Measurements from ENCODE around the gene ATP6V1E1. TPM values are rescaled to one million over a fixed set of nuclear protein-coding genes. Genes with fewer than 3 reads are reported as not detected.

The ATP6V1E1 gene
- total RNA-seq, 1 experiment from 2014 or later: 88.1 TPM

- ChIA-PET CTCF (interaction anchor here (0.8 to 2.0 kb wide), 21 partner anchors 10 to 443 kb away, joined by 3 to 11 read pairs (median 5); no protein-coding TSS in a partner anchor), POLR2A (interaction anchor here (0.5 kb wide), 1 partner anchor 130 kb away, joined by 4 read pairs; no protein-coding TSS in a partner anchor)
- H3K9me3 Mint-ChIP-seq: peaks cover 17% of the 10 kb centered on the region
- TF ChIP-seq KAT7 (CRISPR knock-in tag; IDR thresholded peaks at IDR 0.05; ENCODE audit: borderline replicate concordance) (no peak), ZBTB21 (CRISPR knock-in tag; IDR thresholded peaks at IDR 0.05; ENCODE audit: borderline replicate concordance) (no peak), TEAD1 (CRISPR knock-in tag; IDR thresholded peaks at IDR 0.05) (no peak), ZSCAN18 (CRISPR knock-in tag; IDR thresholded peaks at IDR 0.05) (no peak), MXD4 (CRISPR knock-in tag; IDR thresholded peaks at IDR 0.05; ENCODE audit: borderline replicate concordance) (no peak)
- TF ChIP-seq, protein P1, sequence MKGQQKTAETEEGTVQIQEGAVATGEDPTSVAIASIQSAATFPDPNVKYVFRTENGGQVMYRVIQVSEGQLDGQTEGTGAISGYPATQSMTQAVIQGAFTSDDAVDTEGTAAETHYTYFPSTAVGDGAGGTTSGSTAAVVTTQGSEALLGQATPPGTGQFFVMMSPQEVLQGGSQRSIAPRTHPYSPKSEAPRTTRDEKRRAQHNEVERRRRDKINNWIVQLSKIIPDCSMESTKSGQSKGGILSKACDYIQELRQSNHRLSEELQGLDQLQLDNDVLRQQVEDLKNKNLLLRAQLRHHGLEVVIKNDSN (CRISPR knock-in tag; IDR thresholded peaks at IDR 0.05): no peak
- DNase-seq (ENCODE audit: low spot score): no peak
- no peak overlapping the region; the same call in 1 of the 2 replicates for H3K27ac Mint-ChIP-seq
- H3K36me3 Mint-ChIP-seq: peaks cover 56% of the 10 kb centered on the region
- ATAC-seq: no peak
- no peak overlapping the region for H3K4me3 Mint-ChIP-seq
- H3K4me1 Mint-ChIP-seq: peaks cover 20% of the 10 kb centered on the region
- no peaks in the 10 kb centered on the region for H3K27me3 Mint-ChIP-seq (ENCODE audit: low read depth)
Observed at GRCh38 chr22:17559188-17559587, 69.4 kb downstream of the ATP6V1E1 start.

DNA sequence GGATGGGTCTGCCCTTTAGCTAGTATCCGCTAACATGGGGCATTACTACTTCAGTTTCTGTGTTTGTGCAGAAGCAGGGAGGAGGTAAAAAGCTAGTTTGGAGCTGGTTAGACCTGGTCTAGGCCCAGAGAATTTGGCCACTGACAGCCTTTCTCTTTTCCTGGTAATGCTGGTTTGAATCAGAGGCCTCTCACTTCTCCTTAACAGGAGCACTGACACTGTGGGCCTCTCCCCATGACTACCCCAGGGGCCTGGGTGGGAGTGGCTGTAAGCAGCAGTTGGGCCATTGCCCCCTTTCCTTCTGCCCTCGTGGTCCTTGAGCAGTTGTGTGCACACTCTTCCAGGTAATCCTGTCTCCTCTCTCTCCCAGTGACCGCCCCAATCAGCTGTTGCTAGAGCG is 73.7 kb downstream of the ATP6V1E1 start:
- TF ChIP-seq ERG (CRISPR knock-in tag; IDR thresholded peaks at IDR 0.05) (no peak), CTCF (IDR thresholded peaks at IDR 0.05) (no peak)
- TF ChIP-seq, protein P2, sequence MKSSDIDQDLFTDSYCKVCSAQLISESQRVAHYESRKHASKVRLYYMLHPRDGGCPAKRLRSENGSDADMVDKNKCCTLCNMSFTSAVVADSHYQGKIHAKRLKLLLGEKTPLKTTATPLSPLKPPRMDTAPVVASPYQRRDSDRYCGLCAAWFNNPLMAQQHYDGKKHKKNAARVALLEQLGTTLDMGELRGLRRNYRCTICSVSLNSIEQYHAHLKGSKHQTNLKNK (CRISPR knock-in tag; IDR thresholded peaks at IDR 0.05): no peak
- H3K36me3 Mint-ChIP-seq: peaks cover 85% of the 10 kb centered on the region
- no peak overlapping the region for H3K4me3 Mint-ChIP-seq
- no peak for DNase-seq (ENCODE audit: low spot score)
- ChIA-PET POLR2A (no interaction called here), CTCF (no interaction called here)
- ATAC-seq: no peak
- peaks cover 10% of the 10 kb centered on the region for H3K9me3 Mint-ChIP-seq
- no peak overlapping the region for H3K27ac Mint-ChIP-seq
- H3K4me1 Mint-ChIP-seq: no peaks in the 10 kb centered on the region
- no peaks in the 10 kb centered on the region for H3K27me3 Mint-ChIP-seq (ENCODE audit: low read depth)

GRCh38 chr22:17552737-17553136 is 75.8 kb downstream of the ATP6V1E1 start:
- Mint-ChIP-seq H3K27me3 (ENCODE audit: low read depth) (no peaks in the 10 kb centered on the region), H3K36me3 (peaks cover 85% of the 10 kb centered on the region), H3K4me1 (no peaks in the 10 kb centered on the region), H3K4me3 (no peak overlapping the region), H3K27ac (no peak overlapping the region), H3K9me3 (no peaks in the 10 kb centered on the region)
- DNase-seq (ENCODE audit: low spot score) (no peak), ATAC-seq (no peak)
- ChIA-PET CTCF (interaction anchor here (0.6 kb wide), 1 partner anchor 51 kb away, joined by 3 read pairs; no protein-coding TSS in a partner anchor), POLR2A (interaction anchor here (0.6 kb wide), 1 partner anchor 370 kb away, joined by 5 read pairs; no protein-coding TSS in a partner anchor)
- no peak for TF ChIP-seq STAT6 (CRISPR knock-in tag; conservative IDR thresholded peaks at IDR 0.05; ENCODE audit: low read depth)
- TF ChIP-seq NR2C2 (CRISPR knock-in tag; IDR thresholded peaks at IDR 0.05): no peak
- TF ChIP-seq ESRRA (CRISPR knock-in tag; IDR thresholded peaks at IDR 0.05; ENCODE audit: borderline replicate concordance): no peak
- no peak for TF ChIP-seq ZNF671 (CRISPR knock-in tag; IDR thresholded peaks at IDR 0.05)
- TF ChIP-seq ZNF416 (CRISPR knock-in tag; IDR thresholded peaks at IDR 0.05): no peak
- TF ChIP-seq SMAD4 (CRISPR knock-in tag; IDR thresholded peaks at IDR 0.05): no peak
- TF ChIP-seq ZNF423 (CRISPR knock-in tag; IDR thresholded peaks at IDR 0.05): no peak
- TF ChIP-seq NFE2L1 (CRISPR knock-in tag; IDR thresholded peaks at IDR 0.05): no peak
- TF ChIP-seq ARID4B (CRISPR knock-in tag; IDR thresholded peaks at IDR 0.05; ENCODE audit: borderline replicate concordance): no peak
